SU-DHL-6 (cell line): ENCODE measurements around the gene OR52R1.

Source experiments
- H2AFZ ChIP-seq: fragments of 200-600 bp; sonication (generic); 2 replicates; pipeline ENCODE4 v1.6.1; 2014; ENCODE audit warnings: low read depth, mild to moderate bottlenecking, moderate library complexity, mixed read lengths, antibody characterized with exemption, low read length; ENCODE audit not compliant: severe bottlenecking
- H3F3A ChIP-seq: fragments of 200-600 bp; shearing (Covaris generic); 2 replicates; pipeline ENCODE4 v1.6.0; 2016; ENCODE audit warnings: antibody characterized with exemption, mild to moderate bottlenecking; ENCODE audit not compliant: insufficient read depth
- H3K27ac ChIP-seq: fragments of 200-600 bp; sonication (generic); 2 replicates; pipeline ENCODE4 v1.5.1; 2016; ENCODE audit warnings: low read depth, mild to moderate bottlenecking, low read length, moderate library complexity, mixed read lengths
- H3K27me3 ChIP-seq: fragments of 200-600 bp; sonication (generic), shearing (Covaris generic); 2 replicates; pipeline ENCODE4 v1.6.0; 2014; ENCODE audit warnings: mild to moderate bottlenecking, low read length
- H3K36me3 ChIP-seq: fragments of 200-600 bp; sonication (generic); 2 replicates; pipeline ENCODE4 v1.6.1; 2014; ENCODE audit warnings: mild to moderate bottlenecking, low read length, mixed read lengths
- H3K4me2 ChIP-seq: fragments of 300-600, 200-600 bp; shearing (Covaris generic), sonication (generic); 2 replicates; pipeline ENCODE4 v1.6.0; 2014; ENCODE audit warnings: low read length, low read depth, mild to moderate bottlenecking; ENCODE audit not compliant: poor library complexity, severe bottlenecking
- H3K4me3 ChIP-seq: fragments of 200-600 bp; sonication (generic); 2 replicates; pipeline ENCODE4 v1.5.1; 2014; ENCODE audit warnings: antibody characterized with exemption, low read length, mild to moderate bottlenecking, mixed read lengths; ENCODE audit not compliant: insufficient read depth, poor library complexity, severe bottlenecking
- H3K79me2 ChIP-seq: fragments of 200-600 bp; sonication (generic); 2 replicates; pipeline ENCODE4 v1.6.1; 2014; ENCODE audit warnings: mild to moderate bottlenecking, low read length, moderate library complexity; ENCODE audit not compliant: insufficient read depth
- H3K9ac ChIP-seq: fragments of 200-600 bp; sonication (generic); 2 replicates; pipeline ENCODE4 v1.7.0; 2014; ENCODE audit warnings: mild to moderate bottlenecking, low read length
- H3K9me2 ChIP-seq: fragments of 200-600 bp; sonication (generic); replicated peaks from 2 replicates; pipeline ENCODE4 v1.6.1; 2014; ENCODE audit warnings: low read length; ENCODE audit not compliant: insufficient read depth
- H3K9me3 ChIP-seq: fragments of 200-600 bp; sonication (generic); 2 replicates; pipeline ENCODE4 v1.6.1; 2014; ENCODE audit warnings: low read length, mixed read lengths; ENCODE audit not compliant: insufficient read depth
- H4K20me1 ChIP-seq: fragments of 200-600 bp; sonication (generic); 2 replicates; pipeline ENCODE4 v1.6.1; 2014; ENCODE audit warnings: low read depth, mild to moderate bottlenecking, antibody characterized with exemption, low read length, moderate library complexity, mixed read lengths
- CTCF ChIP-seq: fragments of 200-600 bp; sonication (generic); IDR thresholded peaks from one replicate; pipeline ENCODE4 v1.5.1; 2017; ENCODE audit warnings: antibody characterized with exemption, mild to moderate bottlenecking, low read length, moderate library complexity; ENCODE audit not compliant: insufficient read depth, poor library complexity, severe bottlenecking
- EZH2phosphoT487 ChIP-seq: fragments of 200-600 bp; sonication (generic), shearing (Covaris generic); conservative IDR thresholded peaks from 2 replicates; pipeline ENCODE4 v1.6.1; 2018; ENCODE audit warnings: mild to moderate bottlenecking, antibody characterized with exemption, low read length, moderate library complexity, mixed read lengths

OR52R1 gene

DNA sequence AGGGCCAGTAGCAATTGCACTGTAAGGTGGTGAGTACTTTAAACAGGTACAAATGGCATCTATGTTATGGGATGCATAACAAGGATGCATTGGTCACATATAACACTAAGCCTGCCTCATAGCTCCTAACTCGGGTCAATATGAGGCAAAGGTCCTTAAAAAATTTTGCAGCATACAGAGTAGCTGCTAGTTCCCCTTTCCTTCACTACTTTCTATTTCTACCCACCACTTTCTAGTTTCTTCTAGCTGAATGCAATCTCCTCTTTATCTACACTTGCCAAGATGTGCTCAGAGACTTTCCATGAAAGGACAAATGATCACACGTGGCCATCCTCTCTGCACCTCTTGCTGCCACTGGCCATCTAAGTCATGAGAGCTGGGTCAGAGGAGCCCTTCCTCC is 26.7 kb upstream of the OR52R1 start:
- Histone ChIP-seq H3K27me3 (no peaks in the 10 kb centered on the region), H2AFZ (no peak overlapping the region), H3K9ac (no peak overlapping the region), H3K27ac (no peak overlapping the region), H3K9me3 (no peaks in the 10 kb centered on the region), H3K36me3 (no peaks in the 10 kb centered on the region), H4K20me1 (no peaks in the 10 kb centered on the region), H3F3A (no peaks in the 10 kb centered on the region), H3K9me2 (no peaks in the 10 kb centered on the region), H3K4me3 (no peak overlapping the region), H3K79me2 (no peaks in the 10 kb centered on the region), H3K4me2 (no peak overlapping the region)
- TF ChIP-seq CTCF (no peak), EZH2phosphoT487 (no peak)

GRCh38 chr11:4830346-4830745 is 26.2 kb upstream of the OR52R1 start:
- Histone ChIP-seq H3K4me3 (no peak overlapping the region), H2AFZ (no peak overlapping the region), H3K27ac (no peak overlapping the region), H3K9me3 (no peaks in the 10 kb centered on the region), H3K4me2 (no peak overlapping the region), H3K79me2 (no peaks in the 10 kb centered on the region), H3K9me2 (no peaks in the 10 kb centered on the region), H3K36me3 (no peaks in the 10 kb centered on the region), H3K9ac (no peak overlapping the region), H4K20me1 (no peaks in the 10 kb centered on the region), H3F3A (no peaks in the 10 kb centered on the region), H3K27me3 (no peaks in the 10 kb centered on the region)
- TF ChIP-seq EZH2phosphoT487 (no peak), CTCF (no peak)

DNA sequence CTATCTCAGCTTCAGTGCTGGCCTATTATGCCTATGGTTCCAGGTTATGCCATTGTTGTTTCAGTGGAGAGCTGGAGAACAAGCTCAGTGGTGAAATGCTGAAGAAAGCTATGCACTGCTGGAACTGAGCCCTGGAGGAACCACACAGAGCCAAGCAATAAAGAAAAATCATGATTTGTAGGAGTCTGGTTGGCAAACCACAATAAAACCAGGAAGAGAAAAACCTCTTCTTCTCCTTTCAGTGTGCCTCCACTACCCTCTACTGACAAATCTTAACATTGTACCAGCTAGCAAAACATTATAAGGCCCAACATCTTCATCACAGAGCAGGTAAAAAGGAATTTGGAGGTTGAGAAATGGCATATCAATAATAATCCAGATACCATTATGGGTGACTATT is 22.2 kb upstream of the OR52R1 start:
- no peaks in the 10 kb centered on the region for H3K9me2 ChIP-seq
- no peak overlapping the region for H3K27ac ChIP-seq
- H3K27me3 ChIP-seq: no peaks in the 10 kb centered on the region
- no peaks in the 10 kb centered on the region for H3F3A ChIP-seq
- H4K20me1 ChIP-seq: no peaks in the 10 kb centered on the region
- H3K9ac ChIP-seq: no peak overlapping the region
- no peak for TF ChIP-seq CTCF
- TF ChIP-seq EZH2phosphoT487: no peak
- no peaks in the 10 kb centered on the region for H3K9me3 ChIP-seq
- no peaks in the 10 kb centered on the region for H3K36me3 ChIP-seq
- no peak overlapping the region for H2AFZ ChIP-seq
- H3K4me2 ChIP-seq: no peak overlapping the region
- H3K4me3 ChIP-seq: no peak overlapping the region
- no peaks in the 10 kb centered on the region for H3K79me2 ChIP-seq

DNA sequence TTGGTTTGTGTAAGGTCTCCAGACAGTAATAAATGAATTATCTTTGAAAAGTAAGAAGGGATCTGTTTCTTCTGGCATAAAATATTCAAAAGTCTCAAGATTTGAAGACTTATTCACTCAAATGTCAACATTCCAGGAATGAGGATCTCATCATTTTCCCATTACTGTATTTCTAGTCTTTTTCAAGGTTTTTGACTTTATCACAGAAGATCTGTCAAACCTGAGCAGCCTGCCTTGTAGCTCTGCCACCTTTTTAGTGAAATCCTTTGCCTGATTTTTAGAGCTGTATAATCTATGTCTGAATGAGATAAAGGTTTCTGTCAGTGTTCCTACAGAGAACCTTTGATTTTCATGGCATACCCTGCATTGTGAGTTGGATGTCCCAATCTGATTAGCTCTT is 21.0 kb upstream of the OR52R1 start:
- H3K36me3 ChIP-seq: no peaks in the 10 kb centered on the region
- H3K4me2 ChIP-seq: no peak overlapping the region

More for the DNA sequence above, 21.0 kb upstream of the OR52R1 start:
- Histone ChIP-seq H3F3A (no peaks in the 10 kb centered on the region), H3K9me2 (no peaks in the 10 kb centered on the region), H3K27me3 (no peaks in the 10 kb centered on the region), H3K9ac (no peak overlapping the region), H3K9me3 (no peaks in the 10 kb centered on the region), H3K4me3 (no peak overlapping the region), H2AFZ (no peak overlapping the region), H3K79me2 (no peaks in the 10 kb centered on the region), H4K20me1 (no peaks in the 10 kb centered on the region), H3K27ac (no peak overlapping the region)
- TF ChIP-seq EZH2phosphoT487: no peak
- TF ChIP-seq CTCF: no peak
